ENCODE measurements around the gene MACROD2. TPM values are rescaled to one million over a fixed set of nuclear protein-coding genes. Genes with fewer than 3 reads are reported as not detected.

The MACROD2 gene
- total RNA-seq, 1 donor from 2014 or later = 6.7 TPM

GRCh38 chr20:14197097-14197496, 201.8 kb downstream of the MACROD2 start:
- DNase-seq (ENCODE audit: extremely low spot score, unreplicated experiment) = no peak
- TF ChIP-seq, protein P1, sequence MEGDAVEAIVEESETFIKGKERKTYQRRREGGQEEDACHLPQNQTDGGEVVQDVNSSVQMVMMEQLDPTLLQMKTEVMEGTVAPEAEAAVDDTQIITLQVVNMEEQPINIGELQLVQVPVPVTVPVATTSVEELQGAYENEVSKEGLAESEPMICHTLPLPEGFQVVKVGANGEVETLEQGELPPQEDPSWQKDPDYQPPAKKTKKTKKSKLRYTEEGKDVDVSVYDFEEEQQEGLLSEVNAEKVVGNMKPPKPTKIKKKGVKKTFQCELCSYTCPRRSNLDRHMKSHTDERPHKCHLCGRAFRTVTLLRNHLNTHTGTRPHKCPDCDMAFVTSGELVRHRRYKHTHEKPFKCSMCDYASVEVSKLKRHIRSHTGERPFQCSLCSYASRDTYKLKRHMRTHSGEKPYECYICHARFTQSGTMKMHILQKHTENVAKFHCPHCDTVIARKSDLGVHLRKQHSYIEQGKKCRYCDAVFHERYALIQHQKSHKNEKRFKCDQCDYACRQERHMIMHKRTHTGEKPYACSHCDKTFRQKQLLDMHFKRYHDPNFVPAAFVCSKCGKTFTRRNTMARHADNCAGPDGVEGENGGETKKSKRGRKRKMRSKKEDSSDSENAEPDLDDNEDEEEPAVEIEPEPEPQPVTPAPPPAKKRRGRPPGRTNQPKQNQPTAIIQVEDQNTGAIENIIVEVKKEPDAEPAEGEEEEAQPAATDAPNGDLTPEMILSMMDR (conservative IDR thresholded peaks at IDR 0.05) = no peak
- H3K27me3 Mint-ChIP-seq = no peaks in the 10 kb centered on the region
- H3K9me3 Mint-ChIP-seq = peaks cover 4% of the 10 kb centered on the region
- H3K4me1 Mint-ChIP-seq (ENCODE audit: unreplicated experiment) = peaks cover 14% of the 10 kb centered on the region
- H3K4me3 Mint-ChIP-seq = no peak overlapping the region
- H3K27ac Mint-ChIP-seq = no peak overlapping the region
- no peaks in the 10 kb centered on the region for H3K36me3 Mint-ChIP-seq

- DNase-seq (ENCODE audit: extremely low spot score, unreplicated experiment) = no peak
- Mint-ChIP-seq H3K4me3 (no peak overlapping the region), H3K27ac (no peak overlapping the region), H3K27me3 (no peaks in the 10 kb centered on the region), H3K36me3 (no peaks in the 10 kb centered on the region), H3K4me1 (ENCODE audit: unreplicated experiment) (peaks cover 14% of the 10 kb centered on the region), H3K9me3 (peaks cover 4% of the 10 kb centered on the region)
- TF ChIP-seq, protein P1 (conservative IDR thresholded peaks at IDR 0.05) = peak; percentile 68
Observed at GRCh38 chr20:14198416-14198815, 203.1 kb downstream of the MACROD2 start.

GRCh38 chr20:14199111-14199510, 203.8 kb downstream of the MACROD2 start:
- no peaks in the 10 kb centered on the region for H3K27me3 Mint-ChIP-seq
- peaks cover 4% of the 10 kb centered on the region for H3K9me3 Mint-ChIP-seq
- H3K36me3 Mint-ChIP-seq = no peaks in the 10 kb centered on the region
- peaks cover 14% of the 10 kb centered on the region for H3K4me1 Mint-ChIP-seq (ENCODE audit: unreplicated experiment)
- no peak overlapping the region for H3K27ac Mint-ChIP-seq
- TF ChIP-seq, protein P1 (conservative IDR thresholded peaks at IDR 0.05) = no peak
- no peak for DNase-seq (ENCODE audit: extremely low spot score, unreplicated experiment)
- H3K4me3 Mint-ChIP-seq = no peak overlapping the region

DNA sequence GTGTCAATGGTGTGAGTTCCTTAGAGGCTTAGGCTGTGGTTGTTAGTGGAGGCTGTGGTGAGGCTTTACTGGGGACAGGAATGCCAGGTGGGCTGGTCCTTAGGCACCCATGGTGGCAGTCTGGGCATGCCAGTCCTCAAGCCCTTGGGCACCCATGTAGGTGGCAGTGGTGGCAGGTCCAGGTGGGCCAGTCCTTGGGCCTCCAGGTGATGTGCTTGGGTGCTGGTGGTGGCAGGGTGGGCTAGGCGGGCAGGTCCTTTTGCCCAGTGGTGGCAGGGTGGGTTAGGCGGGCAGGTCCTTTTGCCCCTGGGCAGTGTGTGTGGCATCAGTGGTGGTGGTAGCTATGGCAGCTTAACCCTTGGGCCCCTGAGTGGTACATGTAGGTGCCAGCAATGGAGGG, 208.3 kb downstream of the MACROD2 start:
- peaks cover 6% of the 10 kb centered on the region for H3K4me1 Mint-ChIP-seq (ENCODE audit: unreplicated experiment)
- TF ChIP-seq, protein P1 (conservative IDR thresholded peaks at IDR 0.05) = no peak
- H3K36me3 Mint-ChIP-seq = no peaks in the 10 kb centered on the region
- no peak overlapping the region for H3K4me3 Mint-ChIP-seq
- no peak overlapping the region for H3K27ac Mint-ChIP-seq
- no peaks in the 10 kb centered on the region for H3K27me3 Mint-ChIP-seq
- H3K9me3 Mint-ChIP-seq = no peaks in the 10 kb centered on the region
- no peak for DNase-seq (ENCODE audit: extremely low spot score, unreplicated experiment)

GRCh38 chr20:14207591-14207990, 212.3 kb downstream of the MACROD2 start:
- no peak for DNase-seq (ENCODE audit: extremely low spot score, unreplicated experiment)
- peaks cover under 1% of the 10 kb centered on the region for H3K9me3 Mint-ChIP-seq
- TF ChIP-seq, protein P1 (conservative IDR thresholded peaks at IDR 0.05) = no peak
- no peak overlapping the region for H3K4me3 Mint-ChIP-seq
- H3K27me3 Mint-ChIP-seq = no peaks in the 10 kb centered on the region
- no peak overlapping the region for H3K27ac Mint-ChIP-seq
- H3K4me1 Mint-ChIP-seq (ENCODE audit: unreplicated experiment) = peaks cover 4% of the 10 kb centered on the region
- no peaks in the 10 kb centered on the region for H3K36me3 Mint-ChIP-seq

- H3K9me3 Mint-ChIP-seq = peaks cover 3% of the 10 kb centered on the region
- no peak for DNase-seq (ENCODE audit: extremely low spot score, unreplicated experiment)
- no peaks in the 10 kb centered on the region for H3K36me3 Mint-ChIP-seq
- TF ChIP-seq, protein P1 (conservative IDR thresholded peaks at IDR 0.05) = no peak
- no peaks in the 10 kb centered on the region for H3K27me3 Mint-ChIP-seq
- no peak overlapping the region for H3K27ac Mint-ChIP-seq
- peaks cover 4% of the 10 kb centered on the region for H3K4me1 Mint-ChIP-seq (ENCODE audit: unreplicated experiment)
- no peak overlapping the region for H3K4me3 Mint-ChIP-seq
Observed at GRCh38 chr20:14208956-14209355, 213.6 kb downstream of the MACROD2 start.
